GM19238 (cell line): ENCODE data around the gene DDX39B.
A peak's percentile ranks its signal among the peaks of the same experiment; 100 is the strongest.

Experiments used
- DNase-seq: peaks from one replicate; pipeline ENCODE4 v3.0.0; 2011; ENCODE audit warnings: low spot score; ENCODE audit not compliant: insufficient read length

DDX39B gene

GRCh38 chr6:31548544-31548873 lies 6.7 kb upstream of the DDX39B start:
- DNase-seq, result no peak

GRCh38 chr6:31547727-31548543 lies 6.1 kb upstream of the DDX39B start:
- no peak for DNase-seq

GRCh38 chr6:31546958-31547726 lies 5.3 kb upstream of the DDX39B start, which contains the start of gene NFKBIL1:
NFKBIL1 (plus strand) TSS chr6:31547608; CDS start chr6:31547695, 87 bp downstream.
- DNase-seq, result peak; percentile 71

GRCh38 chr6:31546339-31546957 lies 4.6 kb upstream of the DDX39B start, which contains the start of gene ATP6V1G2:
ATP6V1G2 (minus strand) TSS chr6:31546608; CDS start chr6:31546559, 49 bp downstream.
- DNase-seq, result no peak

- no peak for DNase-seq
Observed at GRCh38 chr6:31545291-31545690, 3.5 kb upstream of the DDX39B start.

GRCh38 chr6:31544676-31545075 lies 2.9 kb upstream of the DDX39B start:
- no peak for DNase-seq

- DNase-seq, result no peak
Observed at GRCh38 chr6:31543639-31544038, 1.8 kb upstream of the DDX39B start.

- no peak for DNase-seq
Observed at GRCh38 chr6:31541059-31541657, 645 bp downstream of the DDX39B start.

- DNase-seq, result no peak
Observed at GRCh38 chr6:31540640-31541039, 1.2 kb downstream of the DDX39B start.

- no peak for DNase-seq
Observed at GRCh38 chr6:31538805-31539400, 2.9 kb downstream of the DDX39B start.

- DNase-seq, result no peak
Observed at GRCh38 chr6:31535538-31536324, 6.1 kb downstream of the DDX39B start.

GRCh38 chr6:31534521-31535040 lies 7.2 kb downstream of the DDX39B start:
- DNase-seq, result no peak

- DNase-seq, result no peak
Observed at GRCh38 chr6:31534011-31534410, 7.8 kb downstream of the DDX39B start.

- no peak for DNase-seq
Observed at GRCh38 chr6:31533455-31533841, 8.4 kb downstream of the DDX39B start.

GRCh38 chr6:31532644-31533454 lies 9.0 kb downstream of the DDX39B start:
- DNase-seq, result no peak

GRCh38 chr6:31531771-31532643 lies 9.8 kb downstream of the DDX39B start:
- no peak for DNase-seq

GRCh38 chr6:31531162-31531561 lies 10.6 kb downstream of the DDX39B start:
- no peak for DNase-seq

- no peak for DNase-seq
Observed at GRCh38 chr6:31530659-31531058, 11.1 kb downstream of the DDX39B start.
